ENCODE data around the gene SUN2.

Gene SUN2

DNA sequence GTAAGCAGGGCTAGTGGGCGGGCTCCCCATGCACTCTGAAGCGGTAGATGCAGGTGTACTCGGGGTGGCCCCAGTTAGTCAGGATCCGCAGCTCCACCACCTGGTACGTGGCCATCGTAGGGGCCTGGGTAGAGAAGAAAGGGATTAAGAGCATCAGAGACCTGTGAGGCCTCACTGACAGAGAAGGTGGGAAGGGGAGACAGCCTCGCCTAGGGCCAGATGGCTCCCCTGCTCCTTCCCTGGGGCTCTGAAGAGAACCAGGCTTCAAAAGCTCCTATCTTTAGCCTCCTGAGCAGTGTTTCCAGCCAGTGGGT, 19.6 kb downstream of the SUN2 start:
- peak overlapping the region; percentile 79 for H3K27ac ChIP-seq
- H3K36me3 ChIP-seq = peaks cover 100% of the 10 kb centered on the region
- H3K4me3 ChIP-seq (ENCODE audit: low read depth in 1 of 2, low read length in 1 of 2) = no peak overlapping the region
- H3K9me3 ChIP-seq = no peaks in the 10 kb centered on the region
- no peak for TF ChIP-seq CTCF (IDR thresholded peaks at IDR 0.05)
- H3K27me3 ChIP-seq = no peaks in the 10 kb centered on the region
- peaks cover 11 to 12% of the 10 kb centered on the region in 2 experiments for H3K4me1 ChIP-seq (ENCODE audit: control insufficient read depth in 1 of 2, insufficient read depth in 1 of 2, low read depth in 1 of 2, low read length in 1 of 2)

GRCh38 chr22:38735465-38736256, 20.1 kb downstream of the SUN2 start:
- H3K27ac ChIP-seq = peak overlapping the region; percentile 79
- no peak overlapping the region for H3K4me3 ChIP-seq (ENCODE audit: low read depth in 1 of 2, low read length in 1 of 2)
- no peaks in the 10 kb centered on the region for H3K9me3 ChIP-seq
- no peak for TF ChIP-seq CTCF (IDR thresholded peaks at IDR 0.05)
- H3K27me3 ChIP-seq = no peaks in the 10 kb centered on the region
- H3K36me3 ChIP-seq = peaks cover 100% of the 10 kb centered on the region
- H3K4me1 ChIP-seq (ENCODE audit: control insufficient read depth in 1 of 2, insufficient read depth in 1 of 2, low read depth in 1 of 2, low read length in 1 of 2) = peaks cover 11 to 12% of the 10 kb centered on the region in 2 experiments

- Histone ChIP-seq H3K27ac (peak overlapping the region; percentile 79), H3K27me3 (no peaks in the 10 kb centered on the region), H3K4me3 (ENCODE audit: low read depth in 1 of 2, low read length in 1 of 2) (no peak overlapping the region), H3K9me3 (no peaks in the 10 kb centered on the region), H3K36me3 (peaks cover 100% of the 10 kb centered on the region), H3K4me1 (ENCODE audit: control insufficient read depth in 1 of 2, insufficient read depth in 1 of 2, low read depth in 1 of 2, low read length in 1 of 2) (peaks cover 11 to 12% of the 10 kb centered on the region in 2 experiments)
- TF ChIP-seq CTCF (IDR thresholded peaks at IDR 0.05) = no peak
These were observed 20.7 kb downstream of the SUN2 start for GRCh38 chr22:38735126-38735464.

- H3K27ac ChIP-seq = peak overlapping the region; percentile 79
- peaks cover 11 to 12% of the 10 kb centered on the region in 2 experiments for H3K4me1 ChIP-seq (ENCODE audit: control insufficient read depth in 1 of 2, insufficient read depth in 1 of 2, low read depth in 1 of 2, low read length in 1 of 2)
- no peak overlapping the region for H3K4me3 ChIP-seq (ENCODE audit: low read depth in 1 of 2, low read length in 1 of 2)
- no peak for TF ChIP-seq CTCF (IDR thresholded peaks at IDR 0.05)
- H3K27me3 ChIP-seq = no peaks in the 10 kb centered on the region
- H3K36me3 ChIP-seq = peaks cover 100% of the 10 kb centered on the region
- no peaks in the 10 kb centered on the region for H3K9me3 ChIP-seq
These were observed 21.2 kb downstream of the SUN2 start for GRCh38 chr22:38734421-38735100.

DNA sequence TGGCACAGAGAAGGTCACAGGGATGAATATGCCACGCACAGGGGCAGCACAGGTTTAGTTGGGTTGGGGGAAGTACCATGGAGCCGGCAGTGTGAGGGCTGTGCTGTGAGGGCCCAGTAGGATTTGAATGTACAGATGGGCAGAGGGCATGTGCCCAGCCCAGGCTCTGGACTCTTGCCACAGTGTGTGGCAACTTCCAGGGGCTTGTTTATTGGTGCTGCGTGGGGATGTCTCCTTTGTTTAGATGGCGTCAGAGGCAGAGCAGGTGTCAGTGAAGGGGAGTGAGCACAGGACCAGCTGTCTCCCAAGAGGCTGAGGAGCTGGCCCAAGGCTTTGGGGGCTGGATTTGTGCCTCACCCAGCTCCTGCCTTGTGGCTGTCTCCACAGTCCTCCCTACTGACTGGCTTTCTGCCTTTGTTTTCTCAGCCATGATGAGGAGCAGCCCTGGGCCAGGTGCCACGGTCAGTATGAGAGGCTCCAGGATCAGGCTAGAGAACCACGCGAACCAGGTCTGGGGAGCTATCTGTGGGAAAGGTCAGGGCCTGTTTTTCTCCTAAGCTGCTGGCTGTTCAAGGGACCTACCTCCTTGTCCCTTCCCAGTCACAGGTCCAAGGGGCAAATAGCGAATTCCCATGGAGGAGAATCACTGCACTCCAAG, 21.9 kb downstream of the SUN2 start:
- Histone ChIP-seq H3K4me3 (ENCODE audit: low read depth in 1 of 2, low read length in 1 of 2) (no peak overlapping the region), H3K4me1 (ENCODE audit: control insufficient read depth in 1 of 2, insufficient read depth in 1 of 2, low read depth in 1 of 2, low read length in 1 of 2) (peaks cover 11 to 12% of the 10 kb centered on the region in 2 experiments), H3K36me3 (peaks cover 100% of the 10 kb centered on the region), H3K9me3 (no peaks in the 10 kb centered on the region), H3K27me3 (no peaks in the 10 kb centered on the region), H3K27ac (peak overlapping the region; percentile 79)
- TF ChIP-seq CTCF (IDR thresholded peaks at IDR 0.05) = no peak
